Astrocyte of the cerebellum (primary cell): ENCODE results near the gene SEZ6.

Experiments used
- DNase-seq: peaks from one replicate; pipeline ENCODE4 v3.0.0-alpha.2; 2011; ENCODE audit warnings: low read depth
- H3K4me3 ChIP-seq: 2 replicates; pipeline ENCODE4 v1.5.1; 2011; ENCODE audit warnings: mild to moderate bottlenecking, low read depth, low read length, moderate library complexity
- in situ Hi-C: cut with HindIII; loops from 2 replicates; pipeline ENCODE4 v1.10.0; 2017; ENCODE audit warnings: low sequenced_read_pairs
- TF ChIP-seq, protein P1 (sequence below): IDR thresholded peaks from 2 replicates; pipeline ENCODE4 v1.5.1; 2012; ENCODE audit warnings: low read length, low read depth, moderate library complexity, mild to moderate bottlenecking; ENCODE audit errors: missing control alignments

SEZ6 gene

DNA sequence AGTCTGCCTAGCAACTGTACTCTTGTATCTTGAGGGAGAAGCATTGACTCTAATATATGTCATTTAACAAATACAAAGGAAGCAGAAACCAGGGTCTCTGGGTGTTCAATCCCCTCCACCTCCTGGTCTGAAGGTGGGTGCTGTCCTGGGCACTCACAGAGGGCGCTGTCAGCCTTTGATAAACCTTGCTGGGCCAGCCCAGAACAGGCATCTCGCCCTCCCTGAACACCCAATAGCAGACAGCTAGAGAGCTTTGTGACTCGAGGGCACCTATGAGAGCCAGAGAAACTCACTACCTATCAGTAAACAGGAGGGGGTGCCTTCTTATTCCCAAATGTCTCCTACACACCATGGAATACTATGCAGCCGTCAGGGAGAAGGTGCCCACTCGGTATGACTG, 30.8 kb upstream of the SEZ6 start:
- H3K4me3 ChIP-seq, result no peak overlapping the region
- in situ Hi-C loops, result no loop called here
- TF ChIP-seq, protein P1, sequence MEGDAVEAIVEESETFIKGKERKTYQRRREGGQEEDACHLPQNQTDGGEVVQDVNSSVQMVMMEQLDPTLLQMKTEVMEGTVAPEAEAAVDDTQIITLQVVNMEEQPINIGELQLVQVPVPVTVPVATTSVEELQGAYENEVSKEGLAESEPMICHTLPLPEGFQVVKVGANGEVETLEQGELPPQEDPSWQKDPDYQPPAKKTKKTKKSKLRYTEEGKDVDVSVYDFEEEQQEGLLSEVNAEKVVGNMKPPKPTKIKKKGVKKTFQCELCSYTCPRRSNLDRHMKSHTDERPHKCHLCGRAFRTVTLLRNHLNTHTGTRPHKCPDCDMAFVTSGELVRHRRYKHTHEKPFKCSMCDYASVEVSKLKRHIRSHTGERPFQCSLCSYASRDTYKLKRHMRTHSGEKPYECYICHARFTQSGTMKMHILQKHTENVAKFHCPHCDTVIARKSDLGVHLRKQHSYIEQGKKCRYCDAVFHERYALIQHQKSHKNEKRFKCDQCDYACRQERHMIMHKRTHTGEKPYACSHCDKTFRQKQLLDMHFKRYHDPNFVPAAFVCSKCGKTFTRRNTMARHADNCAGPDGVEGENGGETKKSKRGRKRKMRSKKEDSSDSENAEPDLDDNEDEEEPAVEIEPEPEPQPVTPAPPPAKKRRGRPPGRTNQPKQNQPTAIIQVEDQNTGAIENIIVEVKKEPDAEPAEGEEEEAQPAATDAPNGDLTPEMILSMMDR, result no peak
- DNase-seq, result no peak

DNA sequence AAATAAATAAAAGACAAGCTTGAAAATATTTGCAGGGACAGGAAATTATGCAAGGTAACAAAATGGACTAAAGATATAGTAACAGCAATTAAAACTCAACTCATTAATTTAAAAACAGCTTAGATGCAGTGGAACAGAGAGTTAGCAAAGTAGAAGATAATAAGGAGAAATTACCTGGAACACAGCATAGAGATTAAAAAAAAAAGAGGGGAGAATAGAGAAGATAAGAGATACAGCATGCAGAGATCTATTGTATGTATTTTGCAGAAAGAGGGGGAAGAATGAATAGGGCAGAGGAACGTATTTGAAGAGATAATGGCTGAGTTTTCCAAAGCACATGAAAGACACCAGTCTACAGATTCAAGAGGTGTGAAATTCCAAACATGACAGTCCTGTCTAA, 28.7 kb upstream of the SEZ6 start:
- TF ChIP-seq, protein P1, result no peak
- in situ Hi-C loops, result no loop called here
- no peak for DNase-seq
- no peak overlapping the region for H3K4me3 ChIP-seq

DNA sequence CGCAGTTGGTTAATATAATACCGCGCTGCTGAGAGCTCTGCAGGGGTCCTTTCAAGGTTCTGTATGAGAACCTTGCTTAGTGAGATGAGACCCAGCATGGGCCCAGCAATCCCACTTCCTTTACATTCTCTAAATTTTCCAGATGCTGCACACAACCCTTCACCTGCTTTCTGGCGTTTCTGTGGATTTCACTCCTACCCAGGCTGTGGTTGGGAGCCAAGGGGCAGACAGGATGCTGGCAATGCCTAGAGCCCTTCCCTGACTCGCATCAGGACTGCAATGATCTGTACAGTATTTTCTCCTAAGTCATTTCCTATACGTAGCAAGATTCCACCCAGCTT, 27.0 kb upstream of the SEZ6 start:
- no peak overlapping the region for H3K4me3 ChIP-seq
- in situ Hi-C loops, result no loop called here
- DNase-seq, result no peak
- TF ChIP-seq, protein P1, result no peak

DNA sequence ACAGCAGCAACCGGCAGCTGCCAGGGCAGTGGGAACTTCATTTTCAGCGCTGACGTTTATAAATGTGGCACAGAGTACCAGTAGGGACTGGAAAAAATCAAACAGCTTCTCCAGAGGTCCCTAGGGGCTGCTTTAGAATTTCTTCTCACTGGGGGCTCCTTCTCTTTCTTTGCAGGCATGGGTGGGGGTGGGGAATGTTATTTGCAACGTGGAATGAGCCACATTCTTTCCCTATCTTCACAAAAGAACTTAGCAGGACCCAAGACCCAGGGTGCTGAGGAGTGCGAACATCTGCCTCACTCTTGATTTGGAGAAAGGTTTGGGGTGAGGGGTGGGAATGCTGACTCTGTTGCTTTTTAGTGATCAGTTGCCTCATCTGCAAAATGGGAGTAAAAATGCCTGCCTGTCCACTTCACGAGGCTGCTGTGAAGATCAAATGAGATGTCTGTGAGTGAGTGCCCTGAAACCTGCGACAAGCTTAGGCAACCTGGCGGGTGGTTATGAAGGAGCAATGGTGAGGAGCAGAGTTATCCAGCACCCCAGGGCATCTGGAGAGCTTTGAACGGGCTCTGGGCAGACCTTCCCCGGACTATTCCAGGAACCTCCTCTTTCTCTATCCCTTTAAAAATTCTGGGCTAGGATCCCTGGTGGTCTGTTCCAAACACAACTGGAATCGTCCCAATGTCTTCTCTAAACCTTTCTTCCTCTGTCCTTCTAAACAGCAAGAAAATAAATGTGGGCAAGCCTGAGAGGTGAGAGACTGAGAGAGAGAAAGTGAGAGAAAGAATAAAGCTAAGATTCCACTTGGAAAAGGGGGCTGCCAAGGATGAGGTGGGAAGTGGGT, 26.4 kb upstream of the SEZ6 start:
- TF ChIP-seq, protein P1, result no peak
- in situ Hi-C loops, result no loop called here
- DNase-seq, result no peak
- H3K4me3 ChIP-seq, result no peak overlapping the region

- TF ChIP-seq, protein P1, result no peak
- in situ Hi-C loops, result no loop called here
- no peak overlapping the region for H3K4me3 ChIP-seq
- DNase-seq, result no peak
These were observed 25.7 kb upstream of the SEZ6 start for GRCh38 chr17:29031488-29031887.

DNA sequence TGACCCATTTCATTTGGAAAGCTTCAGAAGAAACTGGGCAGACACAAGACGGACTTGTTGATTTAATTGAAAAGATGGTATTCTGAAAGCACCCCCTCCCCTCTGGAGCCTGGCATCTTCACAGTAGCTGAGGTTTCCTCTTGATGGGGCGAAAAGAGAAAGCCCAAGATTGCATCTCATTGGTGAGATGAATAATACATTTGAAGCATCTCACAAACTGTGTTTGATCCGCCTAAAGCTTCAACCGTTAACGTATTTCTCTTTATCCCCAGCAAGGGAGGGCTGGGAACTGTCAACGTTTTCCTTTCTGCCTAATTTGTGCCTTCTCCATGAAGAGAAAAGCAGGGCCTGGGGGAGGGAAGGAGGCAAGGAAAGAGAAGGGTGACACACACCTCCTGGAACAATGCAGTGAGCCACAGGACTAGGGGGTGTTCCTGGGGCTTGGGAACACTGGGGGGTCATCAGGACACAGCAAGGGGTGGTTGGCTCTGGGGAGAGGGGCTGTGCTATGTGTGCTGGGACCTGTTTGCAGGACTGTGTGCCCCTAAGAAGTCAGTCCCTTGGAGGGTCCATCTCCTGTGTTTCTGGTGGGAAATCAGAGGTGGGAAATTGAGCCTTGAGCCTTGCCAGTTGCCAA, 18.6 kb upstream of the SEZ6 start:
- in situ Hi-C loops, result no loop called here
- no peak overlapping the region for H3K4me3 ChIP-seq
- TF ChIP-seq, protein P1, result no peak
- no peak for DNase-seq
